ENCODE data around the gene ARV1.
"Not testable (repeated sequence)": the region's sequence is repeated elsewhere in the genome, so short reads cannot be mapped to it uniquely, and the experiment has no call there.

The ARV1 gene

GRCh38 chr1:231019711-231020110 is 40.8 kb downstream of the ARV1 start:
- DNase-seq (ENCODE audit: low spot score), result no peak

- DNase-seq (ENCODE audit: low spot score), result no peak
These were observed 41.3 kb downstream of the ARV1 start for GRCh38 chr1:231020139-231020601.

- DNase-seq (ENCODE audit: low spot score), result no peak
These were observed 41.9 kb downstream of the ARV1 start for GRCh38 chr1:231020816-231021215.

DNA sequence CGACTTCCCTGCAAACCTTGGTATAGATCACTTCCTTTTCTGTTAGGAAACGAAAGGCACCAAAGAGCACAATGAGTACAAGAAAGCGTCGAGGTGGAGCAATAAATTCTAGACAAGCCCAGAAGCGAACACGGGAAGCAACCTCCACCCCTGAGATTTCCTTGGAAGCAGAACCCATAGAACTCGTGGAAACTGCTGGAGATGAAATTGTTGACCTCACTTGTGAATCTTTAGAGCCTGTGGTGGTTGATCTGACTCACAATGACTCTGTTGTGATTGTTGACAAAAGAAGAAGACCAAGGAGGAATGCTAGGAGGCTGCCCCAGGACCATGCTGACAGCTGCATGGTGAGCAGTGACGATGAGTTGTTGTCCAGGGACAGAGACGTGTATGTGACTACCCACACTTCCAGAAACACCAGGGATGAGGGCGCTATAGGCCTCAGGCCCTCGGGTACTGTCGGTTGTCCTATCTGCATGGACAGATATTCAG is 42.7 kb downstream of the ARV1 start:
- DNase-seq (ENCODE audit: low spot score), result no peak

- not testable (repeated sequence) for DNase-seq (ENCODE audit: low spot score)
These were observed 43.6 kb downstream of the ARV1 start for GRCh38 chr1:231022543-231022942.

DNA sequence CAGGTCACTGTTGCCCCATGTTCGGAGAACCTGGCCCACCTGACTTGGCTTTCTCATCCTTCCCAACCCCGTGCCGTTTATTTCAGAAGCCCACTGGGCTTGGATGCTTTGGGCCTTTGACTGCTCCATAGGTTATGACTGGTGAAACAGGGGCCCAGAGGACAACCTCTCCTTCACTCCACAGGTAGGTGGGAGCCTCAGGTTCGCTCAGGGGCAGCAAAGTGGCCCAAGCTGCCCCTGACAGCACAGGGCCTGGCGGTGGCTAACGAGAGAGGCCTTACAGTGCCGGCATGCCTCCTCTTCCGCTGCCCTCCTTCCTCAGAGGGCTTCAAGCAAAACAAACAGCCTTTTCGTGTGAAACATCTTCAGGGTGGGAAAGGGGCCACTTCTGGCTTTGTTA is 44.3 kb downstream of the ARV1 start:
- no peak for DNase-seq (ENCODE audit: low spot score)

GRCh38 chr1:231026576-231026975 is 47.7 kb downstream of the ARV1 start:
- no peak for DNase-seq (ENCODE audit: low spot score)

DNA sequence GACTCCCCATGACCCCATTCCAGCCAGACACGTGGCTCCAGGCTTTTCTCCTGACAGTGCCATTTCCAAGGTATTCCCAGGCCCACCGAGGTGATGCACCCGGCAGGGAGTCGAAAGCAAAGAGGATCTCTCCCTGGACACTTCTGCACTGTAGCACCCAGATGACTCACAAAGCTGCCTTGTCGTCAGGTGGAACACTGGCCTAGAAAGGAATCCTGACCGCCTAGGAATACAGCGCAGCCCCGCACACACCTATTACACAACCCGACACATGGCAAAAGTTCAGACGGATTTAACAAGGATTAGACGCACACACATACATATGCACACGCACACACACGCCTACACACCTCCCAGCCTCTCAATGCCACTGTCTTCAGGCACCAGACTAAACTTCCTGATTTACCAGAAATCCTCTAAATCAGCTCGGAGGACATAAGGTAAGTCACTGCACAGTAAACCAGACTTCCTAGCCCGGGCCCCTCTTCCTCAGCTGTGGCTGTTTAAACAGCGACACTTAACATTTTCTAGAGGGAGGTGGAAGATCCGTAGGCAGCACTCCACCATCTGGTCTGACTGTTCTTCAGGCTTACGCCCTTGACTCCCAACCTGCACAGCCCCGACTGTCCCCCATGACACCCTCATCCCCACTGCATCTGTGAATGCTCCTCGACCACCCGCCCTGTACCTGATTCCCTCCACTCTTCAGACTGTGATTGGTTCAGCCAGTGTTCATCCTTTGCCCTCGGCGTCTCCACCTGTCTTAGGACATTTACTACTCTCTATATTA is 48.4 kb downstream of the ARV1 start:
- no peak for DNase-seq (ENCODE audit: low spot score)

- no peak for DNase-seq (ENCODE audit: low spot score)
These were observed 49.1 kb downstream of the ARV1 start for GRCh38 chr1:231027971-231028370.

DNA sequence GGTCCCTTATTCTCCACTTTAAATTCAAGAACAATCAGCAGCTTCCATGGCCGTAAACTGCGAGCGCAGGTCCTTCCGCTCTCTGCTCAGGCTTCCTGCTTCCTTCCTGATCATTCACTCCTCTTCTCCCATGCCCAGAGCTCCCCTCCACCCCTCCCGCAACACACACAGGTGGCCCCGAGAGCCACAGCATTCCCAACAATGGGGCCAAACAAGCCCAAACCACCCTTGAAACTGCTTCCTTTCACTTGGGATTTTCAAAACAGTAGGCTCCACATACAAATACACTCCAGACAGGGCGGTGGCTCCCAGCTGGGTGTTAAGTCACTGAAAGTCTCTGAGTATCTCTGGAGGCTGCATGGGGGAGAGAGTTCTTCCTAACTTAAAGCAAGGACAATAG is 49.8 kb downstream of the ARV1 start:
- DNase-seq (ENCODE audit: low spot score), result no peak

DNA sequence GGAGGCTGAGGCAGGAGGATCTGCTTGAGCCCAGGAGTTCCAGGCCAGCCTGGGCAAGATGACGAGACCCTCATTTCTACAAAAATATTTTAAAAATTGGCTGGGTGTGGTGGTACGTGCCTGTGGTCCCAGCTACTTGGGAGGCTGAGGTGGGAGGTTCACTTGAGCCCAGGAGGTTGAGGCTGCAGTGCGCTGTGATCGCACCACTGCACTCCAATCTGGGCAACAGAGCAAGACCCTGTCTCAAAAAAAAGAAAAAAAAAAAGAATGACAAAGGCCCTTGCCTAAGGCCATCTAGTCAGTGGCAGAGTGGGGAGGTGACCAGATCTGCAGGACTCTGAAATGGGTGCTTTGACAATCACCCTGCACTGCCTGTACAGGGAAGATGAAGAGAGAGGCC is 50.4 kb downstream of the ARV1 start:
- not testable (repeated sequence) for DNase-seq (ENCODE audit: low spot score)

- DNase-seq (ENCODE audit: low spot score), result no peak
These were observed 50.9 kb downstream of the ARV1 start for GRCh38 chr1:231029841-231030240.

- DNase-seq (ENCODE audit: low spot score), result no peak
These were observed 54.1 kb downstream of the ARV1 start for GRCh38 chr1:231032963-231033362.

DNA sequence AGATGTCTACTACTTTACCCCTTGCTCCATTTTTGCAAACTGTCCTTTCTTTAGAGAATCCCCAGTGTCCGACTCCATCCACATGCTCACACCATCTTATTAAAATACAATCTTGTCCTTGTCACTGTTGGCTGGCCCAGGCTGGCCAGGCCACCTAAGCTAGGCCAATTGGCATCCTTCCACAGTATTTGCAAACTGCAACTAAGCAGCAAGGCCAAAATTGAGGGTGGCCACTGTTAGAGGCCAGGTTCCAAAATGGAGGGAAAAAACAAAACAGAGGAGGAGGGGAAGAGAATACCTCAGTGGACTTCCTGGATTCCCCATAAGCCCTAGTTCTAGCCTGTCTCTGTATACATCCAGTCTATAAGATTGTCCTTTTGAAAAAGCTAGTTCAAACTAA is 56.9 kb downstream of the ARV1 start:
- no peak for DNase-seq (ENCODE audit: low spot score)

GRCh38 chr1:231036416-231036815 is 57.5 kb downstream of the ARV1 start:
- no peak for DNase-seq (ENCODE audit: low spot score)

- DNase-seq (ENCODE audit: low spot score), result no peak
These were observed 59.0 kb downstream of the ARV1 start for GRCh38 chr1:231037585-231038517.

DNA sequence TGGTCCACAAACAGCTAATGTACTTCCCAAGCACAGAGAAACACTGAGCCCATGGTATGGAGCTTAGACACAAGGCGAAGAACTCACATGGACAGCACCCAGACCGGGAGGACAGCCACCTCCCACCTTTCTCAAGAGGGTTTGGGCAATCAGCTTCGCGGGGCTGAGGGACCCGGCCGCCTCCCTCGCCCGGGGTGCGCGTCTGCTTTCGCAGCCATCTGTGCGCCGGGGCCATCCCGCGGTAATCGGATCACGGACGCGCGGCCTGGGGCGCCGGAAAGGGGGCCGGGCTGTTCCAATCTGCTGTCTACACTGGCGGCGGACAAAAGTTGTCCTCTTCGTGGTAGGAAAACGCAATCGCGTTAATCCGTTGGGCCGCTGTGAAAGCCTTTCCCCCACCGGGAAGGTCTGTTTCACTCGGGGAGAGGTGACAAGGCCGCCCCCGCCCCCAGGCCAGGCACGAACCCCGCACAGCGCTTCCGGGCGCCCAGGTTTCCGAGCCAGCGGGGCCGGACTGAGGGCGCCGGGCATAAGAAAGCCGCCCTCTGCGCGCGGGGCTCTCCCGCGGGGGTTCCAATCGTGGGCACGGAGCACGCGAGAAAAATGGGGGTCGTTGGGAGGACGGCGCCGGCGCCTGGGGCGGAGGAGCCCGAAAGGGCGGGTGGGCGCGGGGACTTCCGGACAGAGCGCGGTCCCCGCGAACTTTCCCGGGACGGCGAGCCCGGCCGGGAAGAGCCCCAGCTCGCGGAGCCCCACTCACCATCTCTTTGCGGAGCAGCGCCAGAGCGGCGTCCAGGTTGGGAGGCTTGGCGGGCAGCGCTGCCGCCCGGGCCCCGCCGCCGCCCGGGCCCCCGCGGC is 60.5 kb downstream of the ARV1 start:
- DNase-seq (ENCODE audit: low spot score), result peak; percentile 72

- DNase-seq (ENCODE audit: low spot score), result peak; percentile 76
These were observed 61.3 kb downstream of the ARV1 start, which contains the start of gene FAM89A for GRCh38 chr1:231040019-231040799. Gene FAM89A (minus strand): TSS chr1:231040254. CDS start chr1:231040211, 43 bp downstream.

DNA sequence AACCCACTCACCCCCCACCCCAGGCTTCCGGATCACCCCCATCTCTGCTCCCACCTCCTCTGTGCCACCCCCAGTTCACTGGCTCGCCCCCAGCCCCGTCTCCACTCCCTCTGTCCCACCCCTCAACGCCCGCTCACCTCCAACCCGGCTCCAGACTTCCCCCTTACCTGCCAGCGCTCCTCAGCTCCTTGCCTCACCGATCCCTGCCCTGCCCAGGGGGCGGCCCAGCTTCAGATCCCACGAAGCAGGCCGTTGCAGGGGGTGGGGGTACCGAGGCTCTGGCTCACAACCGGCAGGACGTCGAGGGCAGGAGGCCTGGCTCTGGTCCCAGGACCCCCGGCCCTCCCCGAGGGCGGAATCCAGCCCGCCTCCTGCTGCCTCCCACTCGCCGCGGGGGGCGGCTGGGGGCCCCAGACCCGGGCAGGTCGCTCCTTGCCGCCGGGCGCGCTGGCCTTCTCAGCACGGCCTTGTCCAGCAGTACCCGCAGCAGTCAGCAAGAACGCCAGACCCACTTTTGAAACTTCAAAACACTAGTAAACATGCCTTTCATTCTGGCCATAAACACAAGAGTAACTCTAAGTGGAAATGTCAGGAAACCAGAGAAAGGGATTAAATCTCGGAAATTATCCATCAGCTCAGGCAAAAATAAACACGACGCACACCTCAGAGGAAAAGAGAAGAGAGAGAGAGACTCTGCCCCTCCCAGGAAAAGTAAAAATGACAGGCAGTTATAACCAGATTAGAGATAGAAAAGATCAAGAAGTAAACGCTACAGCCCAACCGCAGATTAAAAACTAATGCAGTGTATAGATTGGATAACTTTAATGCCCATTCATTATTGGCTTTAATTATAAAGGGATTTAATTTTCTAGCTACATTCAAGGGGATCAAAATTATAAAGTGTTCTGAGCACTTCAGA is 62.2 kb downstream of the ARV1 start:
- peak; percentile 63 for DNase-seq (ENCODE audit: low spot score)

Measured in HuH-7.5 (cell line).